GM19452 (cell line): Measurements from ENCODE around the gene LYL1.

ENCODE experiments used
- ATAC-seq: cut with Tn5 transposase; IDR thresholded peaks from one replicate; pipeline ENCODE4 v1.9.1; 2021; ENCODE audit not compliant: unreplicated experiment

LYL1 gene

GRCh38 chr19:13060233-13060963 lies 42.3 kb downstream of the LYL1 start:
- no peak for ATAC-seq

GRCh38 chr19:13058951-13059660 lies 43.6 kb downstream of the LYL1 start:
- no peak for ATAC-seq

- no peak for ATAC-seq
These were observed 44.9 kb downstream of the LYL1 start for GRCh38 chr19:13057744-13058143.

- no peak for ATAC-seq
These were observed 45.5 kb downstream of the LYL1 start for GRCh38 chr19:13057147-13057572.

GRCh38 chr19:13056052-13056660 lies 46.5 kb downstream of the LYL1 start:
- no peak for ATAC-seq

- ATAC-seq, result no peak
These were observed 47.2 kb downstream of the LYL1 start for GRCh38 chr19:13055213-13056051.

GRCh38 chr19:13054626-13055212 lies 47.9 kb downstream of the LYL1 start:
- ATAC-seq, result no peak

GRCh38 chr19:13053761-13054625 lies 48.7 kb downstream of the LYL1 start:
- no peak for ATAC-seq

- no peak for ATAC-seq
These were observed 49.4 kb downstream of the LYL1 start for GRCh38 chr19:13053238-13053637.

- ATAC-seq, result no peak
These were observed 50.0 kb downstream of the LYL1 start for GRCh38 chr19:13052447-13053175.

- no peak for ATAC-seq
These were observed 51.0 kb downstream of the LYL1 start for GRCh38 chr19:13051557-13052165.

GRCh38 chr19:13050274-13050673 lies 52.4 kb downstream of the LYL1 start:
- no peak for ATAC-seq
